NCI-H1436 (cell line): ENCODE data around the gene TRPM8.

Source experiments
- DNase-seq: peaks from one replicate; lab custom pipeline; 2025; lab: John Stamatoyannopoulos, UW

TRPM8 gene

DNA sequence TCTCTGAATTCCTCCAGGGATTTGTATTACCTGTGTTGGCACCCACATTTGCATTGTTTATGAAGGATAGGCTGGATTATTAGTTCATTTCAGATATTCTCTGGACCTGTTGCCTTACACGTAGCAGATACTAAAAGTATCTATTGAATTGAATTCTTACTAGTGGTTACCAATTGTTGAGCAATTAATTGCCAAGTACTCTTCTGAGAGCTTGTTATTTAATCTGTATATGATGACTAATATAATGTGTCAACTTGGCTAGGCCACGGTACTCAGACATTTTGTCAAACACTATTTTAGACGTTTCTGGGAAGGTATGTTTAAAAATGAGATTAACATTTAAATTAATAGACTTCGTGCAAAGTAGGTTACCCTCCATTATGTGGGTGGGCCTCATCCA, 130.9 kb downstream of the TRPM8 start:
- DNase-seq = no peak

GRCh38 chr2:234050455-234051135, 133.4 kb downstream of the TRPM8 start, which contains the start of gene SPP2:
Gene SPP2 (plus strand): TSS chr2:234050702. CDS start chr2:234050787, 85 bp downstream.
- DNase-seq = no peak

GRCh38 chr2:234051374-234052070, 134.3 kb downstream of the TRPM8 start:
- no peak for DNase-seq

GRCh38 chr2:234058881-234059280, 141.7 kb downstream of the TRPM8 start:
- DNase-seq = no peak

- no peak for DNase-seq
Observed at GRCh38 chr2:234060236-234060635, 143.1 kb downstream of the TRPM8 start.

GRCh38 chr2:234061624-234062257, 144.6 kb downstream of the TRPM8 start:
- no peak for DNase-seq

DNA sequence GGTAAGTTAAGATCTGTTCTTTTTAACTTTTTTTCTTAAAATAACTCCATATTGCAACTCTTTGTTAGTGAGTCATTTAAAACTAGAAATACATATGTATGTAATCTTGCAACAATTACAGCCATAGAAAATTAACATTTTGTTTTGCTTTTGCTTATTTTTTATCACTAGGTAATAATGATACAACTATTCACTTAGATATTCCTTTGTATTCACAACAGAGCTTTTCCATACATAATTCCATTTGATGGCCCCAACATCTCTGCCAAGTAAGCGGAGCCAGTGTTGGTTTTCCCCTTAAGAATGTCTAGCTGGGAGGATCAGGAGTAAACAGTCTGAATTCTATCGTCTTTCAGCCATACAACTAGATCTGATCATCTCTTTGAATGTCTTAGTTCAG, 149.4 kb downstream of the TRPM8 start:
- DNase-seq = no peak
